ENCODE results near the gene PRRC2B. TPM values are rescaled to one million over a fixed set of nuclear protein-coding genes. Genes with fewer than 3 reads are reported as not detected.
"Not testable (repeated sequence)": the region's sequence is repeated elsewhere in the genome, so short reads cannot be mapped to it uniquely, and the experiment has no call there.

PRRC2B gene
- 174 TPM in 2 replicates for total RNA-seq

DNA sequence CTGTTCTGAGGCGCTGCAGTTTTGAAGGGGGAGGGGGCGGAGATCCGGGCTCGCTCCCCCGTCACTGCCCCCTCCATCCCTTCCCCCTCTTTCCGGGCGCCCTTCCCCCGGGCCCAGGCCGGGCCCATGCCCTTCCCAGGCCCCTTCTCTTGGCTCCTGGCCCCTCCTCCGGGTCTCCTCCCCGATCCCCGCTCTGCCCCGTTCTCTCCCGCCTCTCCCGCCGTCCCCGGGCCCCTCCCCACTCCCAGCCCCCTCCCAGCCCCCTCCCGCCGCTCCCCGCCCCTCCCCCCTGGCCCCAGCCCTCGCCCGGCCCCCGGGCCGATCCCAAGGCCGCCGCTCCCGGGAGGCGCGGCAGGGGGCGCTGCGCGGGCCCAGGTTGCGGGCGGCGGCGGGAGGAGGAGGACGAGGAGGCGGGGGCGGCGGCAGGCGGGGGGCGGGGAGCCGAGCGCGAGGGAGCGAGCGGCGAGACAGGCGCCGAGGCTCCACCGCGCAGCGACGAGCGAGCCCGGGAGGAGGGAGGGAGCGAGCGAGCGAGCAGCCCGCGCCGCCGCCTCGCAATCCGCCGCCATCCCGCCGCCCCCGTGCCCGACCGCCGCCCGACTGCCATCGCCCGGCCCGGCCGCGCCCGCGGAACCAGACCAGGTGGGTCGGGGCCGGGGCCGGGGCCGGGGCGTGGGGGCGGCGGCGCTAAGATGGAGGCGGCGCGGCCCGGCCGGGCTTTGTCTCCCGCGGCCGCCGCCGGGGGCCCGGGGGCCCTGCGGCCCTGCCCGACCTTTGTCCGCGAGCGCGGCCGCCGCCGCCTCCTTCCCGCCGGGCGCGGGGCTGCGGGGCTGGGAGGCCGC lies at the start of gene PRRC2B:
PRRC2B (plus strand) TSS at position 465 of the 842 bp plus-strand sequence. CDS start 36,059 bp downstream, outside the sequence.
- intact Hi-C loops (cut with micrococcal nuclease): loop anchor here (1.0 to 10.0 kb wide), 4 partner anchors 11 to 1011 kb away; partner anchors contain the start of gene TTF1

GRCh38 chr9:131344931-131345535 lies 48.9 kb upstream of the PRRC2B start:
- intact Hi-C loops (cut with micrococcal nuclease): not testable (repeated sequence)

GRCh38 chr9:131346559-131346958 lies 47.3 kb upstream of the PRRC2B start:
- intact Hi-C loops (cut with micrococcal nuclease): no loop called here

DNA sequence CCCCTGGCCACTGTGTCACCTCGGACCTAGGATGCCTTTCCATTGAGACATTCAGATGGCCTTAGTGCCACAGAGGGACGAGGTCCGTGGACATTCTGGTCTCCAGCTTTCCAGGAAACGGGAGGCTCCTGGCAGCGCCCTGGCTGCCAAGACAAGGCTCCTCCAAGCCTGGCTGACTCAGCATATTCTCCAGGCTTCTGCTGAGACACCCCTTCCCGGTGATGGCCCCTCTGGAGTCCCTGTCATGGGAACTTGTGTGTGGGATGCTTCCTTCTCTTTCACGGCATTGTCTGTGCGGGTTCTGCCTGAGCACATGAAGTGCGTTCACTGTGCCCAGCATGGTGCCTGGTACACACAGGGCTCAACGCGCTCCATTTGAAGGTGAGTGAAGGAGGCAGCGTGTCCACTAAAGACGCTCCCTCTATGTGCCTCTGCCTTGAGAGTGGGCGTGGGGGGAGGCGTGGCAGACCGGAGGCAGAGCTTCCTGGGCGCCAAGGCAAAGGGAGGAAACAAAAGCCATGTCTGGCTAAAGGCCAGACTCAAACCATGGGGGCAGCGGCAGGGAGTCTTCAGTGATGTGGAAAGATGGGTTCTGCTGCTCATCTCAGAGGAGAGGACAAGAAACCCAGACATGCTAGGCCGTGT lies 46.4 kb upstream of the PRRC2B start:
- intact Hi-C loops (cut with micrococcal nuclease): no loop called here

GRCh38 chr9:131348631-131349521 lies 45.0 kb upstream of the PRRC2B start:
- intact Hi-C loops (cut with micrococcal nuclease): no loop called here

GRCh38 chr9:131349522-131349880 lies 44.4 kb upstream of the PRRC2B start:
- intact Hi-C loops (cut with micrococcal nuclease): no loop called here

GRCh38 chr9:131349881-131350563 lies 43.9 kb upstream of the PRRC2B start:
- intact Hi-C loops (cut with micrococcal nuclease): loop anchor here (1.0 to 10.0 kb wide), 6 partner anchors 23 to 397 kb away; no protein-coding TSS in a partner anchor

DNA sequence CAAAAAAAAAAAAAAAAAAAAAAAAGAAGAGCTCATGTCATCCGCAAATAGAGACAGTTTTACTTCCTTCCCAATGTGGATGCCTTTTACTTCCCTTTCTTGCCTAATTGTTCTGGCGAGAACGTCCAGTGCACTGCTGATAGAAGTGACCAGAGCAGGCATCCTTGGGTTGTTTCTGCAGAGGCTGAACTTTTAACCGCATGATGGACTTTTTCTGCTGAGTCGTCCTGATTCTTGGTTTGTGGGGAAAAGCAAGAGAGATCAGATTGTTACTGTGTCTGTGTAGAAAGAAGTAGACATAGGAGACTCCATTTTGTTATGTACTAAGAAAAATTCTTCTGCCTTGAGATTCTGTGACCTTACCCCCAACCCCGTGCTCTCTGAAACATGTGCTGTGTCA lies 37.4 kb upstream of the PRRC2B start:
- intact Hi-C loops (cut with micrococcal nuclease): loop anchor here (10.0 kb wide), 1 partner anchor 218 kb away; no protein-coding TSS in a partner anchor

- intact Hi-C loops (cut with micrococcal nuclease): loop anchor here (10.0 kb wide), 1 partner anchor 216 kb away; no protein-coding TSS in a partner anchor
These were observed 35.3 kb upstream of the PRRC2B start for GRCh38 chr9:131358556-131358955.

DNA sequence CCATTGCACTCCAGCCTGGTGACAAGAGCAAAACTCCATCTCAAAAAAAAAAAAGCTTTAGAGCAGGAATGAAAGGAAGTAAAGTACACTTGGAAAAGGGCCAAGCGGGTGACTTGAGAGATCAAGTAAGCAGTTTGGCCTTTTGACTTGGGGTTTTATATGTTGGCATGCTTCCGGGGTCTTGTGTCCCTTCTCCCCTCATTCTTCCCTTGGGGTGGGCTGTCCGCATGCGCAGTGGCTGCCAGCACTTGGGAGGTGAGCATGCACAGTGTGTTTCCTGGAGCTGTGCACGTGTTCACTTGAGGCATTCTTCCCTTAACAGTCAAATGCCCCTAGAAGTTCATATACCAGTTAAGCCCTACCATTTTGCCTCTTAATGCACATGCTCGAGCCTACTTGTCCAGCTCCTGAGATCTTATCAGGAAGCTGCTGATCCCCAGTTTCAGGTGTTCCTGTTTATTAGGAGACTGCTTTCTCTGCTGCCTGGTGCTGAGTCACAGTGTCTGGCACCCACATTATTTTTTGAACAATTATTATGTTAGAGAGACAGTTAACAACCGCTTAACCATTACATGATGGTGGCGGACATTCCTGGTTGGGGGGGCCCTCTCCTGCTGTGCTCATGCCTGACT lies 32.6 kb upstream of the PRRC2B start:
- intact Hi-C loops (cut with micrococcal nuclease): no loop called here

DNA sequence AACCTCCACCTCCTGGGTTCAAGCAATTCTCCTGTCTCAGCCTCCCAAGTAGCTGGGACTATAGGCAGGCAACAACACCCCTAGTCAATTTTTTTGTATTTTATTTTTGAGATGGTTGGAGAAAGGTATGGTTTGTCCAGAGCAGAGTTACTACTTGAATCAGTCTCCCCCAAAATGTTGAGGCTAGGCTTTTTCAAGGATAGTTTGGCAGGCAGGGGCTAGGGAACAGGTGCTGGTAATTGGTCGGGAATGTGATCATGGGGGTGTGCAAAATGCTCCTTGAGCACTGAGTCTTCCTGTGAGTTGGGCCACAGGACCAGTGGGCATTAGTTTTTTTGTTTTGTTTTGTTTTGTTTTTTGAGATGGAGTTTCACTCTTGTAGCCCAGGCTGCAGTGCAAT lies 28.3 kb upstream of the PRRC2B start:
- intact Hi-C loops (cut with micrococcal nuclease): no loop called here

GRCh38 chr9:131366761-131367401 lies 27.0 kb upstream of the PRRC2B start:
- intact Hi-C loops (cut with micrococcal nuclease): no loop called here

DNA sequence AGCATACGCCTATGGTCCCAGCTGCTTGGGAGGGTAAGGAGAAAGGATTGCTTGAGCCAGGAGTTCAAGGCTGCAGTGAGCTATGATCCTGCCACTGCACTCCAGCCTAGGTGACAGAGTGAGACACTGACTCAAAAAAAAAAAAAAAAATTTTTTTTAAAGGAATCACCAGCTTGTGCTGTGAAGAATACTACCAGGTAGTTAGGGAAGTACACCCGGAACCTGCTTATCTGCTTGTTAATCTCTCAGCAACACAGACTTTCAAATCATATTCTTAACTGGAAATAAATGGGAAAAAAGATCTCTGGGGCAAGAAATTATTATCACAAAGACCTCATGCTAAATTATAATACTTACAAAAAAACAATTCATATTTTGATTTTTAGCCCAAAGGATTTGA lies 26.4 kb upstream of the PRRC2B start:
- intact Hi-C loops (cut with micrococcal nuclease): no loop called here

DNA sequence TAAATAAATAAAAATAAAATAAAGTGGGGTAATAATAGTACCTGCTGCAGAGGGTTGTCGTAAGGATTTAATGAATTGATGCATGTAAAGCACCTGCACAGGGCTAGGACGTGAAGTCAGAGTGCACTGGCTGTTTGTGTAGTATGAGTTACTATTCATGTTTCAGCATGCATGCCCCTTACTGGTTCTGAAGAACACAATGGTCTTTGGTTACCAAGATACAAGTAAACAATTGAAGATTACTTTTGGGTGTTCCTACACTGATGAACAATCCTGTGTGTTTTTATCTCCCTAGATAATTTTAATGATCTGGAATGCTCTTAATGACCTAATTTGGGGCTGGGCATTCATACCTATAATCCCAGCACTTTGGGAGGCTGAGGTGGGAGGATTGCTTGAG lies 23.2 kb upstream of the PRRC2B start:
- intact Hi-C loops (cut with micrococcal nuclease): no loop called here

- intact Hi-C loops (cut with micrococcal nuclease): loop anchor here (1.0 to 2.0 kb wide), 2 partner anchors 104 to 116 kb away; no protein-coding TSS in a partner anchor
These were observed 21.3 kb upstream of the PRRC2B start for GRCh38 chr9:131372599-131372973.

GRCh38 chr9:131374638-131375037 lies 19.2 kb upstream of the PRRC2B start:
- intact Hi-C loops (cut with micrococcal nuclease): not testable (repeated sequence)

- intact Hi-C loops (cut with micrococcal nuclease): no loop called here
These were observed 14.8 kb upstream of the PRRC2B start for GRCh38 chr9:131379056-131379455.

GRCh38 chr9:131382850-131383729 lies 10.8 kb upstream of the PRRC2B start:
- intact Hi-C loops (cut with micrococcal nuclease): loop anchor here (1.0 kb wide), 1 partner anchor 10 kb away; no protein-coding TSS in a partner anchor
